Naive B cell (primary cell): Measurements from ENCODE around the gene ADARB1. TPM values are rescaled to one million over a fixed set of nuclear protein-coding genes. Genes with fewer than 3 reads are reported as not detected.
A peak's percentile ranks its signal among the peaks of the same experiment; 100 is the strongest.

ENCODE experiments used
- ATAC-seq, 2 donors: fragments of 150-1000 bp; cut with Tn5 transposase; 2 replicates each; pipeline ENCODE4 v1.10.0; 2021; ENCODE audit warnings: low read depth in 2 of 2, mild to moderate bottlenecking in 2 of 2, moderate library complexity in 2 of 2
- DNase-seq: peaks from one replicate; pipeline ENCODE4 v3.0.0; 2022
- H3K27ac Mint-ChIP-seq, 6 donors: one replicate each; pipeline ENCODE4 v1.8.0; 2020 to 2022; ENCODE audit warnings: mild to moderate bottlenecking in 6 of 6, mixed read lengths in 6 of 6, moderate library complexity in 5 of 6, inconsistent platforms in 2 of 6
- H3K27me3 Mint-ChIP-seq, 3 donors: one replicate each; pipeline ENCODE4 v1.8.0; 2021 to 2022; ENCODE audit warnings: mixed read lengths in 3 of 3, mild to moderate bottlenecking in 1 of 3
- H3K36me3 Mint-ChIP-seq, 2 donors: one replicate each; pipeline ENCODE4 v1.8.0; 2020 to 2022; ENCODE audit warnings: mixed read lengths in 2 of 2, inconsistent platforms in 1 of 2, mild to moderate bottlenecking in 1 of 2
- H3K4me1 Mint-ChIP-seq, 3 donors: one replicate each; pipeline ENCODE4 v1.8.0; 2020 to 2022; ENCODE audit warnings: mixed read lengths in 3 of 3, inconsistent platforms in 1 of 3, mild to moderate bottlenecking in 1 of 3, moderate library complexity in 1 of 3
- H3K4me3 Mint-ChIP-seq, 8 donors: one replicate each; pipeline ENCODE4 v1.8.0; 2020 to 2022; ENCODE audit warnings: mild to moderate bottlenecking in 8 of 8, mixed read lengths in 8 of 8, moderate library complexity in 8 of 8, inconsistent platforms in 2 of 8
- H3K9me3 Mint-ChIP-seq, 7 donors: one replicate each; pipeline ENCODE4 v1.8.0; 2020 to 2022; ENCODE audit warnings: mixed read lengths in 7 of 7, mild to moderate bottlenecking in 5 of 7, inconsistent platforms in 2 of 7, moderate library complexity in 1 of 7
- polyA plus RNA-seq, 6 donors: library from polyadenylated mRNA; unstranded; fragments of 300-500 nt; fragmentation: Illumina TruSeq; gene quantifications; one replicate each; pipeline ENCODE4 v1.2.3, GENCODE V29; 2021; ENCODE audit warnings: low read depth in 6 of 6

ADARB1 gene
- polyA plus RNA-seq, 6 donors from 2014 or later, result 19.9 to 63.5 (median 28.7) TPM

- no peak for ATAC-seq
- DNase-seq, result no peak
- Mint-ChIP-seq H3K27ac (no peak overlapping the region), H3K27me3 (peaks cover 0 to 26% (median 24%) of the 10 kb centered on the region in 3 donors), H3K36me3 (peaks cover 8 to 17% of the 10 kb centered on the region in 2 donors), H3K9me3 (peaks cover 4 to 17% (median 9%) of the 10 kb centered on the region in 7 donors), H3K4me1 (peaks cover 4 to 7% (median 4%) of the 10 kb centered on the region in 3 donors), H3K4me3 (no peak overlapping the region)
Measured at GRCh38 chr21:45032332-45032731, 42.0 kb upstream of the ADARB1 start.

GRCh38 chr21:45032977-45033710 is 41.2 kb upstream of the ADARB1 start:
- Mint-ChIP-seq H3K4me3 (no peak overlapping the region), H3K27ac (peak overlapping the region in 1 of 6 donors; percentile 83), H3K36me3 (peaks cover 8 to 17% of the 10 kb centered on the region in 2 donors), H3K4me1 (peaks cover 4 to 8% (median 7%) of the 10 kb centered on the region in 3 donors), H3K27me3 (peaks cover 0 to 26% (median 24%) of the 10 kb centered on the region in 3 donors), H3K9me3 (peaks cover 4 to 17% (median 9%) of the 10 kb centered on the region in 7 donors)
- DNase-seq (no peak), ATAC-seq (no peak)

- no peak overlapping the region for H3K4me3 Mint-ChIP-seq
- H3K27ac Mint-ChIP-seq, result peak overlapping the region in 2 of 6 donors; percentile 18 to 83
- peaks cover 0 to 26% (median 24%) of the 10 kb centered on the region in 3 donors for H3K27me3 Mint-ChIP-seq
- H3K4me1 Mint-ChIP-seq, result peaks cover 4 to 12% (median 9%) of the 10 kb centered on the region in 3 donors
- H3K9me3 Mint-ChIP-seq, result peaks cover 4 to 17% (median 9%) of the 10 kb centered on the region in 7 donors
- DNase-seq (no peak), ATAC-seq (no peak)
- H3K36me3 Mint-ChIP-seq, result peaks cover 8 to 17% of the 10 kb centered on the region in 2 donors
Measured at GRCh38 chr21:45033791-45034555, 40.4 kb upstream of the ADARB1 start.

GRCh38 chr21:45034556-45035476 is 39.6 kb upstream of the ADARB1 start:
- no peak overlapping the region for H3K27ac Mint-ChIP-seq
- ATAC-seq, result no peak
- H3K4me1 Mint-ChIP-seq, result peaks cover 8 to 17% (median 16%) of the 10 kb centered on the region in 3 donors
- no peak for DNase-seq
- H3K9me3 Mint-ChIP-seq, result peaks cover 4 to 17% (median 9%) of the 10 kb centered on the region in 7 donors
- H3K4me3 Mint-ChIP-seq, result no peak overlapping the region
- peaks cover 0 to 26% (median 24%) of the 10 kb centered on the region in 3 donors for H3K27me3 Mint-ChIP-seq
- peaks cover 8 to 17% of the 10 kb centered on the region in 2 donors for H3K36me3 Mint-ChIP-seq

GRCh38 chr21:45035477-45035848 is 38.9 kb upstream of the ADARB1 start:
- Mint-ChIP-seq H3K4me3 (no peak overlapping the region), H3K4me1 (peaks cover 8 to 18% (median 16%) of the 10 kb centered on the region in 3 donors), H3K27ac (no peak overlapping the region), H3K9me3 (peaks cover 4 to 17% (median 9%) of the 10 kb centered on the region in 7 donors), H3K36me3 (peaks cover 8 to 17% of the 10 kb centered on the region in 2 donors), H3K27me3 (peaks cover 0 to 23% (median 22%) of the 10 kb centered on the region in 3 donors)
- DNase-seq (no peak), ATAC-seq (no peak)

GRCh38 chr21:45036630-45037029 is 37.8 kb upstream of the ADARB1 start:
- H3K36me3 Mint-ChIP-seq, result peaks cover 8 to 17% of the 10 kb centered on the region in 2 donors
- no peak overlapping the region for H3K27ac Mint-ChIP-seq
- ATAC-seq (no peak), DNase-seq (no peak)
- H3K4me3 Mint-ChIP-seq, result no peak overlapping the region
- H3K27me3 Mint-ChIP-seq, result peaks cover 0 to 14% (median 13%) of the 10 kb centered on the region in 3 donors
- H3K4me1 Mint-ChIP-seq, result peaks cover 4 to 16% (median 9%) of the 10 kb centered on the region in 3 donors
- peaks cover 4 to 17% (median 9%) of the 10 kb centered on the region in 7 donors for H3K9me3 Mint-ChIP-seq

- H3K27me3 Mint-ChIP-seq, result peaks cover 5 to 25% (median 15%) of the 10 kb centered on the region in 3 donors
- ATAC-seq (no peak), DNase-seq (no peak)
- H3K9me3 Mint-ChIP-seq, result peaks cover 4 to 17% (median 11%) of the 10 kb centered on the region in 7 donors
- H3K36me3 Mint-ChIP-seq, result peaks cover 8 to 17% of the 10 kb centered on the region in 2 donors
- H3K4me3 Mint-ChIP-seq, result peak overlapping the region in 2 of 8 donors; percentile 37 to 68
- H3K27ac Mint-ChIP-seq, result no peak overlapping the region
- peaks cover 9 to 19% (median 11%) of the 10 kb centered on the region in 3 donors for H3K4me1 Mint-ChIP-seq
Measured at GRCh38 chr21:45037986-45038385, 36.4 kb upstream of the ADARB1 start.

GRCh38 chr21:45039317-45040156 is 34.8 kb upstream of the ADARB1 start:
- peaks cover 8 to 13% of the 10 kb centered on the region in 2 donors for H3K36me3 Mint-ChIP-seq
- peak overlapping the region in 1 of 8 donors; percentile 44 for H3K4me3 Mint-ChIP-seq
- ATAC-seq, result no peak
- H3K4me1 Mint-ChIP-seq, result peaks cover 9 to 17% (median 11%) of the 10 kb centered on the region in 3 donors
- DNase-seq, result no peak
- peak overlapping the region in 2 of 6 donors; percentile 37 to 76 for H3K27ac Mint-ChIP-seq
- peaks cover 4 to 17% (median 11%) of the 10 kb centered on the region in 7 donors for H3K9me3 Mint-ChIP-seq
- H3K27me3 Mint-ChIP-seq, result peaks cover 5 to 19% (median 12%) of the 10 kb centered on the region in 3 donors

GRCh38 chr21:45040157-45040711 is 34.1 kb upstream of the ADARB1 start:
- Mint-ChIP-seq H3K9me3 (peaks cover 4 to 17% (median 11%) of the 10 kb centered on the region in 7 donors), H3K4me3 (peak overlapping the region in 1 of 8 donors; percentile 44), H3K27ac (no peak overlapping the region), H3K27me3 (peaks cover 5 to 26% (median 19%) of the 10 kb centered on the region in 3 donors), H3K4me1 (peaks cover 9 to 17% (median 11%) of the 10 kb centered on the region in 3 donors), H3K36me3 (peaks cover 8 to 20% of the 10 kb centered on the region in 2 donors)
- DNase-seq (no peak), ATAC-seq (no peak)

- peaks cover 5 to 29% (median 22%) of the 10 kb centered on the region in 3 donors for H3K27me3 Mint-ChIP-seq
- ATAC-seq (no peak), DNase-seq (no peak)
- peak overlapping the region in 1 of 6 donors; percentile 88 for H3K27ac Mint-ChIP-seq
- peak overlapping the region in 1 of 8 donors; percentile 60 for H3K4me3 Mint-ChIP-seq
- H3K4me1 Mint-ChIP-seq, result peaks cover 9 to 17% (median 11%) of the 10 kb centered on the region in 3 donors
- H3K9me3 Mint-ChIP-seq, result peaks cover 3 to 15% (median 9%) of the 10 kb centered on the region in 7 donors
- H3K36me3 Mint-ChIP-seq, result peaks cover 8 to 16% of the 10 kb centered on the region in 2 donors
Measured at GRCh38 chr21:45040739-45041138, 33.6 kb upstream of the ADARB1 start.

GRCh38 chr21:45041351-45041805 is 33.0 kb upstream of the ADARB1 start:
- peaks cover 5 to 29% (median 22%) of the 10 kb centered on the region in 3 donors for H3K27me3 Mint-ChIP-seq
- no peak for ATAC-seq
- H3K9me3 Mint-ChIP-seq, result peaks cover 4 to 12% (median 10%) of the 10 kb centered on the region in 7 donors
- H3K27ac Mint-ChIP-seq, result peak overlapping the region in 1 of 6 donors; percentile 6
- peaks cover 8 to 10% of the 10 kb centered on the region in 2 donors for H3K36me3 Mint-ChIP-seq
- H3K4me1 Mint-ChIP-seq, result peaks cover 9 to 17% (median 11%) of the 10 kb centered on the region in 3 donors
- DNase-seq, result no peak
- no peak overlapping the region for H3K4me3 Mint-ChIP-seq
